Kidney tubule cell (primary cell): ENCODE results near the gene CC2D2B.
"Not testable (repeated sequence)": the region's sequence is repeated elsewhere in the genome, so short reads cannot be mapped to it uniquely, and the experiment has no call there.

Source experiments
- DNase-seq: peaks from one replicate; pipeline ENCODE4 v3.0.0-alpha.2; 2018; ENCODE audit warnings: low spot score

CC2D2B gene

GRCh38 chr10:95907456-95908253, at the start of gene CC2D2B:
TSS of gene CC2D2B (plus strand) at chr10:95907975. CDS start at chr10:95911324, 3,349 bp downstream.
- peak; percentile 78 for DNase-seq

DNA sequence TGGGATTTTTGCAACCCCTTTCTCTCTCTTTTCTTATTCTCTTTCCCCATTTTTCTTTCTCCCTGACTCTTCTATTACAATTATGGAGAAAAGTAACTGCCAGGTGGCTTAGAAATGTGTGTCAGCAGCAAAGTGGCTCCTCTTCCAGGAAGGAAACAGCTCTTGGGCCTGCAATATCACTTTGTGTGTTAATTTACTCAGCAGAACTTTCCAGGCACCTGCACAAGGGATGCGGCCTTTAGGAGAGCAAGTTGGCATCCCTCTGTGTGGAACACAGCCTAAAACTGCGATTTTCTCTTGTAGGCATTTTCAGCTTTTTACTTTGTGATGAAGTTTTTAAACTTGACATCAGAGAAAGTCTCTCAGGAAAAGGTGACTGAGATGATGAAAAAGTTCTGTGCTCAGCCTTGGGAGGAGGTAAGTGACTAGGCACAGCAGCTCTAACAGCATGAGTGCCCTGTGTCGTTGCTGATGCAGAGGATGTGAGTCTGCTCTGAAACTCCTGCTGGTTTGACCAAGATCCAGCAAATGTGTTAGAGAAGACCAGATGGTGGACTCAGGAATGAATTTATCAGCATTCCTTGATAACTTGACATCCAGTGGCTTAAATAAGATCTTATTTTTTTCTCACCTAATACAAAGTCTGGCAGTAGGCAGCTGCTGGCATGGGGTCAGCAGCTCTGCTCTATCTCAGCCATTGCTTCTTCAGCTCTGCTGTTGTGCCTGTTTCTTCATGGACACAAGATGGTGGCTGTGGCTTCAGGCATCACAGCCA, 47.4 kb upstream of the CC2D2B start:
- no peak for DNase-seq

GRCh38 chr10:95861386-95861785, 46.4 kb upstream of the CC2D2B start:
- no peak for DNase-seq

DNA sequence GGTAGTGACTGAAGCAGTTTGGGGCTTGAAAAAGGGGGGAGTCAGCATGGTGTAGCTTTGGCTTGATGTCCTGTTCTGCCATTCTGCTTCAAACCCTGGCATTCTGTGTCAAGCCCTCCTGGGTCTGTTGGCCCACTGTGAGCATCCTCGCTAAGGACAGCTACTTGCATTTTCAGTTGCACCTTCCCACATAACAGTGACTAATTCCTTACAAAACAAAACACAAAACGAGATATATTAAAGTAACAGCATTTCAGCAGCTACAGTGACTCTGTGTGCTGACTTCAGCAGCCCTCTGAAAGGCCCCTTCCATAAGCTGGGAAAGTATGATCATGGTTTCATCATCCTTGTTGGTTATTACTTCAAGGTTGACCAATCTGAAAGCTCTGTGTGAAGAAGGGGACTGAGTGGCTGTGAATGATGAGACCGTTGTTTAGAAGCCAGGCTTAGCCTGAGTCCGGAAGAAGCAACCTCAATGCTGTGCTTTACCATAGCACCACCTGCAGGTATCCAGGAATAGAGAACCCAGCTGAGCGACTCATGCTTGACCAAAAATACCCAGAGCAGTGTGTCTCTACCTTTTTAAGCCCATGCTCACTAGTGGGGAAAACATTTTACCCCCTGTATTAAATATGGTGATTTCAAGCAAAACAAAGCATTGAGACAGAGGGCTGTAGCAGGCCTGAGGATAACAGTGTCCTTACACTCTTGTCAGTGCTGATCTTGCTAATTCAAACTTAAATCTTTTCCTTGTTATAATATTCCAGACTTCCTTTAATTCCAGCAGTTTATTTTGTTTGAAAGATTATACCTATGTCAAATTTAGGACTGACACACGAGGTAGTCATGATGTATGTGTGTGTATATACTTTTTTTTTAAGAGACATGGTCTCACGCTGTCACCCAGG, 42.6 kb upstream of the CC2D2B start:
- peak; percentile 65 for DNase-seq

DNA sequence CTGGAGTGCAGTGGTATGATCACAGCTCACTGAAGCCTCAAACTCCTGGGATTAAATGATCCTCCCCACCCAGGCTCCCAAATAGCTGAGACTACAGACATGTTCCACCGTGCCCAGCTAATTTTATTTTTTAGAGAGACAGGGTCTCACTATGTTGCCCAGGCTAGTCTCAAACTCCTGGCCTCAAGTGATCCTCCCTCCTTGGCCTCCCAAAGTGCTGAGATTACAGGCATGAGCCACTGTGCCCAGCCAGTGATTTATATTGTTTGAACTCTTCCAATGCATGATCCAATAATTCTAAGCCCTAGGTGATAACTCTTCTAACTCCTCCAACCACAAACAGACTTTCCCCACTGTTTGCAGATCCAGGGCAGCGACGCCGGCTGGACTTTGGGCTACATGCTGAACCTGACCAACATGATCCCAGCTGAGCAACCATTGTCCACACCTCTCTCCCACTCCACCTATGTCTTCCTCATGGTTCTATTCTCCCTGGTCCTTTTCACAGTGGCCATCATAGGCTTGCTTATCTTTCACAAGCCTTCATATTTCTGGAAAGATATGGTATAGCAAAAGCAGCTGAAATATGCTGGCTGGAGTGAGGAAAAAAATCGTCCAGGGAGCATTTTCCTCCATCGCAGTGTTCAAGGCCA, 41.8 kb upstream of the CC2D2B start:
- DNase-seq = no peak

- DNase-seq = no peak
Observed at GRCh38 chr10:95866467-95866842, 41.3 kb upstream of the CC2D2B start.

- no peak for DNase-seq
Observed at GRCh38 chr10:95867866-95868265, 39.9 kb upstream of the CC2D2B start.

DNA sequence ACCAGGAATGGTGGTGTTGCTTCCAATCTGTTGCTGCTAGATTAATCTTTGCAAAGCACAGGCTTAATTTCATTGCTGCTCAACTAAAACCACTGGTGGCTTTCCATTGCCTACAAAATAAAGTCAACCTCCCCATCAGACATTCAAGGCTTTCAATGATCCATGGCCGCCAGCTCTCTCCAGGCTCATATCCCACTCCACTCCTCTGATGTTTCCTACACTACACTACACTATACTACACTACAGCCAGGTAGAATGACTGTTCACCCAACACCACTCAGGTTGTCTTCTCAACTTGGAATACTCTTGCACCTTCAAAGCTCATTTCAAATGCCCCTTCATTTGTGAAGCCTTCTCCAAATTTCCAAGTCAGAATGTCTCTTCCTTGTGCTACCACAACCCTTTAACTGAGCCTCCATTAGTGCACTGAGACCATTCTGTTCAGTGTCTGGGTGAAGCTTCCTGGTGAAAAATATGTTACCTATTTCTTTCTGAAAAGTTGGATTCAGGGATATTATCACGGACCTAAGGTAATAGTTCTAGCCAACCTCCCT, 35.5 kb upstream of the CC2D2B start:
- DNase-seq = no peak

GRCh38 chr10:95873139-95873538, 34.6 kb upstream of the CC2D2B start:
- DNase-seq = no peak

GRCh38 chr10:95873651-95874050, 34.1 kb upstream of the CC2D2B start:
- no peak for DNase-seq

GRCh38 chr10:95874783-95875182, 33.0 kb upstream of the CC2D2B start:
- DNase-seq = not testable (repeated sequence)

DNA sequence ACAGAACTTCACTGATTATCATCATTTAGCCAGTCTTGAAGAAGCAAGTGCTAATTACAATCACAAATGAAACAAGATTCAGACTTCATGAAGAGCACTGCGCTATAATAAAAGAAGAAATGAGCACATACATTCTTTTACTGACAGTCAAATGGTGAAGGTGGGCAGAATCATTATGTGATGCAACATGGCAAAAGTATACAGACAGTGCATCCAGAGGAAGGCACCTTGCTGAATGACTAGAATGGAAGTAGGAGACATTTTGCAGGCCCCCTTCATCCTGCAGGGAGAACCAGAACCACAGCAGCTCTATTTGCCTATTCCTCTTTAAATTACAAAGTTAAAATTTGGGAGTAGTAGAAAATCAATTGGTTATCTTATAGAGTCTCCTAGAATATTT, 31.0 kb upstream of the CC2D2B start:
- DNase-seq = no peak

DNA sequence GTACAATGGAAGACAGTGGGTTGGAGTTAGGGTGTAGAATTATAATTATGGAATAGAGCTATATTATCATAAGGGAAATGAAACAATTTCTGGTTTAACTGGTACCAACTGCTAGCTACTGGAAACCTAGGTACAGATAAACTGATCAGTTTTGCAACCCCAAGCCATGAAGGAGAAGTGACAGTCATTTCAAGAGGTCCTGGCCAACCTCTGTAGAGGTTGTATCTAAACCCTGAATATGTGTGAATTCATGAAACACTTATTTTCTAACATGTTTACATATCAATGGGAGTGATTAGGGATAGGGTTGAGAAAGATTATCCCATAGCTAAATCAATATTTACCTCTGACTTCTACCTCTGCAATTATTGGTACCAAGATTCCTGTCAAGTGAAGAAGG, 29.9 kb upstream of the CC2D2B start:
- DNase-seq = no peak

DNA sequence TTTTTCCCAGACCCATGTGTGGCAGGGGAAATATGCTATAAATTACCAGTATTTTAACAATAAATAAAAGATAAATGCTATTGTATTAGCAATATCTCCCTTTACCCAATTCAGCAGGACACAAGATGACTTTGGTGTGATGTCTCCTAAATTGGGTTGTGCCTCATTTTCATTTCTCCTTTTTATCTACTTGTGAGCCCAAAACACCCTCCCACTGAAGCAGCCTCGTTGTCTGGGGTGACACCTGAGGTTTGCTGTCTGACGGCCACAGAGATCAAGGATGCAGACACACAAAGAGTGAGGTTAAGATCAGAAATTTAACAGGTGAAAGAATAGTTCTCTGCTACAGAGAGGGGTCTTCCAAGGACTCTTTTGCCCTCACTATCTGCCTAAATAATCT, 27.1 kb upstream of the CC2D2B start:
- DNase-seq = no peak

- DNase-seq = no peak
Observed at GRCh38 chr10:95881316-95881715, 26.5 kb upstream of the CC2D2B start.

DNA sequence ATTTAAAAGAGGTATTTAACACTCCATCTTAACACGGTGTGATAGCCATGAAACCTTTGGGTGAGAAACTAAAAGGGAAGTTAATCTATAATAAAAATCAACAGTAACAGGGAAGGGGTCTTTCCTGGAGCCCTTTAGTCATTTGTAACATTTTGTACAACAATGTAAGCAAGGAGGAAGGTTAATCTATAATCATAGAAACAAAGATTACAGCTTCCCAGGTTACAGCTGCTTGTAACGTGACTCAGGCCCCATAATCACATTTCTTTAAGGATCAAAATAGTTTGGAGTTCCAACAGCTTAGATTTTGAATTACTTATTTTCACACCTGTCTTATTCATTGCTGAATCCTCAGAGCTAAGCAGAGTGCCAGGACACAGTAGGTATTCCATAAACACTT, 17.9 kb upstream of the CC2D2B start:
- peak; percentile 40 for DNase-seq

GRCh38 chr10:95896071-95896850, 11.5 kb upstream of the CC2D2B start:
- no peak for DNase-seq

- DNase-seq = not testable (repeated sequence)
Observed at GRCh38 chr10:95905897-95906580, 1.7 kb upstream of the CC2D2B start.

DNA sequence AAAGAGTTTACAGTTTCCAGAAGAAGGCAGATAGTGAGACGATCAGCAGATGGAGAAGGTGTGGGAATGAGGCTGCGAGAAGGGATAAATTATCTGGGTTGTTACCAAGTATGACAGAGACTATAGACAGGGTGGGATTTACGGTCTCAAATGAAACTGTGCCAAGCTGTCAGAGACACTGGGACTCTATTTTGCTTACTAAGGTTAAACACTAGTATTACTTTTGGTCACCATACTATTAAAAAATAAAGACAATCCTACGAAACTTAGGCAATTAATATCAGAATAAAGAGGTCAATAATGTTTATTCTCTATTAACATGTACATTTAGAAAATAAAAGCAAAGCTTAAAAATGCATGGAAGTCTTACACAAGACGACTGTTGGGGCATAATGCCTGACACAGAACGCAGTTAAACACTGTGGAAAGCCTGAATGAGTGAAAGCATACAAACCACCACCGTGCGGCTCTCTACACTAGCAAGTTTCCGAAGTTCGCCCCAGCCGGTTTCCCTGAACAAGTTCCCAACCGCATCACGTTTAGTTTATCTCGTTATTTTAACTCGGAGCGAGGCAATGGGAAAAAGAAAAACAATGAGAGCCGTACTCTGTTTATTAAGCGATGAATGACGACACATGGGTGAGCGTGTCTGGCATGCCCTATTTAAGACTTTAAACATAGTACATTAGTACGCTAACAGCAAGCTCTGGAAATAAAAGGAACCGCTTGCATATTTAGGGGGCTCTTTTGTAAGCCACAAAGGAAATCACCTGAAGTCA, 909 bp upstream of the CC2D2B start:
- DNase-seq = peak; percentile 61
